Cardiac fibroblast (primary cell): ENCODE data around the gene RCOR3.
"Not testable (repeated sequence)": the region's sequence is repeated elsewhere in the genome, so short reads cannot be mapped to it uniquely, and the experiment has no call there.

Source experiments
- DNase-seq, 2 donors: peaks; one replicate each; pipeline versions ENCODE4 v3.0.0 to v3.0.0-alpha.2; 2010; ENCODE audit warnings: low read depth in 2 of 2
- H3K4me3 ChIP-seq, 2 donors: replicated peaks in 1 of 2; 1 replicate in 1 of 2; 2 replicates in 1 of 2; pipeline ENCODE4 v1.5.1; 2011; ENCODE audit warnings: low read depth in 2 of 2, low read length in 2 of 2, mild to moderate bottlenecking in 2 of 2, moderate library complexity in 1 of 2
- TF ChIP-seq, protein P1 (sequence below): IDR thresholded peaks from one replicate; pipeline ENCODE4 v1.5.1; 2011; ENCODE audit warnings: low read depth, mild to moderate bottlenecking, low read length, inconsistent platforms

RCOR3 gene

GRCh38 chr1:211258756-211259637 is at the start of gene RCOR3:
TSS of gene RCOR3 (plus strand) at chr1:211259366. CDS start at chr1:211259561, 195 bp downstream.
- TF ChIP-seq, protein P1, sequence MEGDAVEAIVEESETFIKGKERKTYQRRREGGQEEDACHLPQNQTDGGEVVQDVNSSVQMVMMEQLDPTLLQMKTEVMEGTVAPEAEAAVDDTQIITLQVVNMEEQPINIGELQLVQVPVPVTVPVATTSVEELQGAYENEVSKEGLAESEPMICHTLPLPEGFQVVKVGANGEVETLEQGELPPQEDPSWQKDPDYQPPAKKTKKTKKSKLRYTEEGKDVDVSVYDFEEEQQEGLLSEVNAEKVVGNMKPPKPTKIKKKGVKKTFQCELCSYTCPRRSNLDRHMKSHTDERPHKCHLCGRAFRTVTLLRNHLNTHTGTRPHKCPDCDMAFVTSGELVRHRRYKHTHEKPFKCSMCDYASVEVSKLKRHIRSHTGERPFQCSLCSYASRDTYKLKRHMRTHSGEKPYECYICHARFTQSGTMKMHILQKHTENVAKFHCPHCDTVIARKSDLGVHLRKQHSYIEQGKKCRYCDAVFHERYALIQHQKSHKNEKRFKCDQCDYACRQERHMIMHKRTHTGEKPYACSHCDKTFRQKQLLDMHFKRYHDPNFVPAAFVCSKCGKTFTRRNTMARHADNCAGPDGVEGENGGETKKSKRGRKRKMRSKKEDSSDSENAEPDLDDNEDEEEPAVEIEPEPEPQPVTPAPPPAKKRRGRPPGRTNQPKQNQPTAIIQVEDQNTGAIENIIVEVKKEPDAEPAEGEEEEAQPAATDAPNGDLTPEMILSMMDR: peak; percentile 59
- peak within 1 kb of the TSS; percentile 89 to 92 for H3K4me3 ChIP-seq
- peak; percentile 93 to 98 for DNase-seq

GRCh38 chr1:211210052-211210451 is 49.1 kb upstream of the RCOR3 start:
- H3K4me3 ChIP-seq: no peak overlapping the region
- TF ChIP-seq, protein P1: no peak
- DNase-seq: peak in 1 of 2 donors; percentile 63

- H3K4me3 ChIP-seq: no peak overlapping the region
- TF ChIP-seq, protein P1: no peak
- DNase-seq: no peak
Observed at GRCh38 chr1:211210965-211211364, 48.2 kb upstream of the RCOR3 start.

DNA sequence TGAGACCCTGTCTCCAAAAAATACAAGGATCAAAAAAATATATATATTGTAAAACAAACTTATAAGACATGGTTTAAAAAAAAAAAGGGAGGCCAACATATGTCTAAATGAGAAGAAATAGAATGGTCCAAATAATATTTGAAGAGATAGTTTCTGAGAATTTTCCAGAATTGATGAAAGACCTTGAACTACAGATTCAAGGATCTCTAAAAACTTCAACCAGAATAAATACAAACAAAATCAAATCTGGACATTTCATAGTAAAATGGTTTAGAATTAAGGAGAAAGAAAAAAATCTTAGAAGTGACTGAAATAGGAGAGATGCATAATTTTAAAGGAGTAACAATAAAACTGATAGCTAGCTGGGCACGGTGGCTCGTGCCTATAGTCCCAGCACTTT is 45.5 kb upstream of the RCOR3 start:
- DNase-seq: no peak
- TF ChIP-seq, protein P1: no peak
- no peak overlapping the region for H3K4me3 ChIP-seq

GRCh38 chr1:211215577-211215976 is 43.6 kb upstream of the RCOR3 start:
- DNase-seq: no peak
- TF ChIP-seq, protein P1: no peak
- no peak overlapping the region for H3K4me3 ChIP-seq

DNA sequence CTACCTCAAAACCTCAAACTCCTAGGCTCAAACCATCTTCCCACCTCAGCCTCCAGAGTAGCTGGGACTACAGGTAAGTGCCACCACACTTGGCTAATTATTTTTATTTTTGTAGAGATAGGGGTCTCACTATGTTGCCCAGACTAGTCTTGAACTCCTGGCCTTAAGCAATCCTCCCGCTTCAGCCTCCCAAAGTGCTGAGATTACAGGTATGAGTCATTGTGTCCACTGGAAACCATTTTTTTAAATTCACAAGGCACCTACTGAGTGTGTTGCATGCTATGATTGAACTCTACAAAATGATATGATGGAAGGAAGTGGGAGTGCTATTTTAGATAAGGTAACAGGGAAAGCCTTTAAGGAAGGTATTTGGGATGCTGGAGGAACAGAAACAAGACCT is 41.8 kb upstream of the RCOR3 start:
- DNase-seq: no peak
- no peak overlapping the region for H3K4me3 ChIP-seq
- TF ChIP-seq, protein P1: no peak

DNA sequence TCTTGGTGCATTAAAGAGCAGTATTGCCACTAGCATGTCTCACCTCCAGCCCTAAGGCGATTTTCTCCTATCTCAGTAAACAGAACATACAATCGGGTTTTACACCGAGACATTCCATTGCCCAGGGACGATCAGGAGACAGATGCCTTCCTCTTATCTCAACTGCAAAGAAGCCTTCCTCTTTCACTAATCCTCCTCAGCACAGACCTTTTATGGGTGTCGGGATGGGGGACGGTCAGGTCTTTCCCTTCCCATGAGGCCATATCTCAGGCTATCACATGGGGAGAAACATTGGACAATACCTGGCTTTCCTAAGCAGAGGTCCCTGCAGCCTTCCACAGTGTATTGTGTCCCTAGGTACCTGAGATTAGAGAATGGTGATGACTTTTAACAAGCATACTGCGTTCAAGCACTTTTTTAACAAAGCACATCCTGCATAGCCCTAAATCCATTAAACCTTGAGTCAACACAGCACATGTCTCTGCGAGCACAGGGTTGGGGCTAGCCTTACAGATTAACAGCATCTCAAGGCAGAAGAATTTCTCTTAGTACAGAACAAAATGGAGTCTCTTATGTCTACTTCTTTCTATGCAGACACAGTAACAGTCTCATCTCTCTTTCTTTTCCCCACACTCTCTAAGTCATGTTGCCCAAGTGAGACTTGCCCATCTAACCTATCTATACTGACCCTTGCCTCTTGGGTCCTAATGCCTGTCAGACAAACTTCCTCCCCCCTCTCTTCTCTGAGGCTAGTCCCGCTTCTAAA is 36.5 kb upstream of the RCOR3 start:
- DNase-seq: not testable (repeated sequence)

GRCh38 chr1:211228573-211229364 is 30.4 kb upstream of the RCOR3 start:
- not testable (repeated sequence) for DNase-seq, H3K4me3 ChIP-seq

More for the DNA sequence above, 36.5 kb upstream of the RCOR3 start:
- H3K4me3 ChIP-seq: not testable (repeated sequence)
